IMR-90 (cell line): ENCODE measurements around the gene TRAF3. TPM values are rescaled to one million over a fixed set of nuclear protein-coding genes. Genes with fewer than 3 reads are reported as not detected.

Experiments used
- ATAC-seq: fragments of 200-7000 bp; cut with Tn5 transposase; 2 replicates; pipeline ENCODE4 v1.9.1; 2020; ENCODE audit warnings: low read depth, mild to moderate bottlenecking, moderate library complexity
- BruUV-seq: library from RNA; stranded (reverse); fragments of 400-500 nt; replicated peaks from 2 replicates; lab custom pipeline; 2021; lab: Mats Ljungman, UMichigan
- CTCF ChIA-PET: fragments of 300-600 bp; formaldehyde crosslinking; extraction: SDS; loops from one replicate; lab custom pipeline; 2021; ENCODE audit warnings: antibody characterized with exemption; lab: Yijun Ruan, JAX
- POLR2A ChIA-PET: fragments of 300-600 bp; sonication (Branson Sonifier 250); formaldehyde crosslinking; loops from one replicate; lab custom pipeline; 2022; ENCODE audit warnings: antibody characterized with exemption; ENCODE audit not compliant: unreplicated experiment; lab: Charles Lee
- DNase-seq: peaks from one replicate; pipeline ENCODE4 v3.0.0; 2013
- H2AFZ ChIP-seq: replicated peaks from 2 replicates; pipeline ENCODE3; 2013; ENCODE audit warnings: low read length, mild to moderate bottlenecking; ENCODE audit not compliant: poor library complexity
- H2AK5ac ChIP-seq: 2 replicates; pipeline ENCODE4 v1.6.1; 2013; ENCODE audit warnings: low read depth, low read length, inconsistent platforms
- H2AK9ac ChIP-seq: replicated peaks from 2 replicates; pipeline ENCODE3; 2013; ENCODE audit warnings: mild to moderate bottlenecking, low read depth, low read length, moderate library complexity; ENCODE audit not compliant: poor library complexity
- H2BK120ac ChIP-seq: 2 replicates; pipeline ENCODE4 v1.6.1; 2013; ENCODE audit warnings: low read depth, low read length, inconsistent platforms
- H2BK15ac ChIP-seq: 3 replicates; pipeline ENCODE4 v1.6.1; 2013; ENCODE audit warnings: low read depth, low read length, inconsistent platforms
- H2BK20ac ChIP-seq: 2 replicates; pipeline ENCODE4 v1.6.1; 2013; ENCODE audit warnings: low read depth, mild to moderate bottlenecking, inconsistent platforms, low read length, moderate library complexity
- H2BK5ac ChIP-seq: 2 replicates; pipeline ENCODE4 v1.6.1; 2013; ENCODE audit warnings: mild to moderate bottlenecking, low read depth, low read length, inconsistent platforms; ENCODE audit not compliant: poor library complexity, severe bottlenecking
- H3K14ac ChIP-seq: replicated peaks from 2 replicates; pipeline ENCODE4 v1.6.1; 2013; ENCODE audit warnings: low read depth, low read length, inconsistent platforms
- H3K18ac ChIP-seq: 2 replicates; pipeline ENCODE4 v1.6.1; 2013; ENCODE audit warnings: low read depth, low read length, control low read depth
- H3K23ac ChIP-seq: 2 replicates; pipeline ENCODE4 v1.6.1; 2013; ENCODE audit warnings: low read depth, low read length, inconsistent platforms
- H3K27ac ChIP-seq: 2 replicates; pipeline ENCODE4 v1.5.1; 2013; ENCODE audit warnings: mild to moderate bottlenecking, control low read depth, low read length; ENCODE audit not compliant: insufficient read depth
- H3K27me3 ChIP-seq: 2 replicates; pipeline ENCODE4 v1.6.1; 2013; ENCODE audit warnings: low read length; ENCODE audit not compliant: control insufficient read depth, insufficient read depth
- H3K36me3 ChIP-seq: 2 replicates; pipeline ENCODE4 v1.6.1; 2013; ENCODE audit warnings: low read length, mixed read lengths; ENCODE audit not compliant: control insufficient read depth, insufficient read depth
- H3K4ac ChIP-seq: 2 replicates; pipeline ENCODE4 v1.6.1; 2013; ENCODE audit warnings: low read depth, low read length, inconsistent platforms
- H3K4me1 ChIP-seq: 2 replicates; pipeline ENCODE4 v1.6.1; 2013; ENCODE audit warnings: low read length, mixed read lengths; ENCODE audit not compliant: control insufficient read depth, insufficient read depth
- H3K4me2 ChIP-seq: 2 replicates; pipeline ENCODE4 v1.6.1; 2013; ENCODE audit warnings: low read depth, mild to moderate bottlenecking, control low read depth, low read length, moderate library complexity
- H3K4me3 ChIP-seq: 2 replicates; pipeline ENCODE4 v1.5.1; 2013; ENCODE audit warnings: low read depth, mild to moderate bottlenecking, control low read depth, low read length, moderate library complexity; ENCODE audit not compliant: insufficient read depth
- H3K56ac ChIP-seq: 2 replicates; pipeline ENCODE4 v1.6.1; 2013; ENCODE audit warnings: low read length, inconsistent platforms; ENCODE audit not compliant: insufficient read depth; ENCODE audit errors: extremely low read depth
- H3K79me1 ChIP-seq, 2 experiments: 2 replicates each; pipeline ENCODE4 v1.6.1; 2013; ENCODE audit warnings: low read length in 2 of 2, inconsistent platforms in 1 of 2, low read depth in 1 of 2
- H3K9ac ChIP-seq: 2 replicates; pipeline ENCODE4 v1.6.1; 2013; ENCODE audit warnings: low read depth, low read length, control low read depth
- H3K9me1 ChIP-seq: 2 replicates; pipeline ENCODE4 v1.6.1; 2013; ENCODE audit warnings: low read length, inconsistent platforms; ENCODE audit not compliant: insufficient read depth
- H3K9me3 ChIP-seq: 2 replicates; pipeline ENCODE4 v1.6.1; 2013; ENCODE audit warnings: low read length; ENCODE audit not compliant: control insufficient read depth, insufficient read depth
- H4K20me1 ChIP-seq: 2 replicates; pipeline ENCODE4 v1.6.1; 2013; ENCODE audit warnings: low read length, inconsistent platforms; ENCODE audit not compliant: insufficient read depth
- H4K5ac ChIP-seq: 2 replicates; pipeline ENCODE4 v1.6.1; 2013; ENCODE audit warnings: mild to moderate bottlenecking, low read depth, low read length, control low read depth
- H4K8ac ChIP-seq, 2 experiments: 2 replicates each; pipeline ENCODE4 v1.6.1; 2013; ENCODE audit warnings: low read depth in 2 of 2, low read length in 2 of 2, control low read depth in 1 of 2, inconsistent platforms in 1 of 2
- H4K91ac ChIP-seq: 2 replicates; pipeline ENCODE4 v1.6.1; 2013; ENCODE audit warnings: low read depth, low read length, inconsistent platforms; ENCODE audit not compliant: insufficient read depth
- BHLHE40 ChIP-seq: fragments of 150-350 bp; IDR thresholded peaks from 2 replicates; pipeline ENCODE4 v1.6.1; 2016; ENCODE audit warnings: mild to moderate bottlenecking, low read depth, low read length
- CEBPB ChIP-seq: IDR thresholded peaks from 2 replicates; pipeline ENCODE4 v1.6.1; 2012; ENCODE audit warnings: low read depth, low read length, improper control_type of control experiment
- CHD1 ChIP-seq: IDR thresholded peaks from 2 replicates; pipeline ENCODE4 v1.6.1; 2012; ENCODE audit warnings: low read depth, low read length, improper control_type of control experiment
- CTCF ChIP-seq: conservative IDR thresholded peaks from 2 replicates; pipeline ENCODE4 v1.5.1; 2012; ENCODE audit warnings: mild to moderate bottlenecking, low read depth, low read length, improper control_type of control experiment
- ELK1 ChIP-seq: fragments of 150-350 bp; IDR thresholded peaks from 2 replicates; pipeline ENCODE4 v1.6.1; 2016; ENCODE audit warnings: low read depth, mild to moderate bottlenecking, low read length, moderate library complexity, borderline replicate concordance
- FOS ChIP-seq: fragments of 150-350 bp; IDR thresholded peaks from 2 replicates; pipeline ENCODE4 v1.6.1; 2016; ENCODE audit warnings: low read depth, low read length
- MAFK ChIP-seq: IDR thresholded peaks from 2 replicates; pipeline ENCODE4 v1.6.1; 2012; ENCODE audit warnings: low read depth, low read length, improper control_type of control experiment
- MAZ ChIP-seq: IDR thresholded peaks from 2 replicates; pipeline ENCODE4 v1.6.1; 2012; ENCODE audit warnings: low read depth, mild to moderate bottlenecking, low read length, improper control_type of control experiment, moderate library complexity, borderline replicate concordance
- MXI1 ChIP-seq: IDR thresholded peaks from 2 replicates; pipeline ENCODE4 v1.6.1; 2012; ENCODE audit warnings: low read depth, mild to moderate bottlenecking, low read length, moderate library complexity, borderline replicate concordance
- NFE2L2 ChIP-seq: fragments of 150-350 bp; IDR thresholded peaks from 2 replicates; pipeline ENCODE4 v1.6.1; 2016; ENCODE audit warnings: low read depth, mild to moderate bottlenecking, low read length
- POLR2A ChIP-seq: IDR thresholded peaks from 2 replicates; pipeline ENCODE4 v1.6.1; 2012; ENCODE audit warnings: mild to moderate bottlenecking, low read depth, low read length
- RAD21 ChIP-seq: IDR thresholded peaks from 2 replicates; pipeline ENCODE4 v1.6.1; 2012; ENCODE audit warnings: low read length, improper control_type of control experiment
- RCOR1 ChIP-seq: IDR thresholded peaks from 2 replicates; pipeline ENCODE4 v1.6.1; 2012; ENCODE audit warnings: mild to moderate bottlenecking, low read length, improper control_type of control experiment; ENCODE audit not compliant: insufficient replicate concordance
- RFX5 ChIP-seq: IDR thresholded peaks from 2 replicates; pipeline ENCODE4 v1.8.0; 2012; ENCODE audit warnings: low read depth, mild to moderate bottlenecking, low read length, moderate library complexity
- SMC3 ChIP-seq: fragments of 150-350 bp; IDR thresholded peaks from 2 replicates; pipeline ENCODE4 v1.6.1; 2016; ENCODE audit warnings: low read depth, mild to moderate bottlenecking, antibody characterized with exemption, low read length, moderate library complexity
- USF2 ChIP-seq: fragments of 150-350 bp; IDR thresholded peaks from 2 replicates; pipeline ENCODE4 v1.6.1; 2017; ENCODE audit warnings: mild to moderate bottlenecking, antibody characterized with exemption, low read length, low read depth
- WGBS, 2 experiments: methylation state at CpG; one replicate each; pipeline versions ENCODE4 v1.1.5 to v1.1.7; 2013; ENCODE audit warnings: missing lambda C conversion rate in 2 of 2; ENCODE audit not compliant: insufficient read length in 1 of 2; ENCODE audit errors: extremely low coverage in 2 of 2; 5-methylcytosine and 5-hydroxymethylcytosine counted together
- dilution Hi-C: fragments of 300-500 bp; cut with HindIII; formaldehyde crosslinking; loops from one replicate; pipeline ENCODE4 v1.14.3; 2018; ENCODE audit warnings: low sequenced_read_pairs; ENCODE audit not compliant: unreplicated experiment
- in situ Hi-C: fragments of 300-500 bp; cut with MboI; formaldehyde crosslinking; loops from 3 replicates; pipeline ENCODE4 v1.14.3; 2019; ENCODE audit warnings: low sequenced_read_pairs, inconsistent platforms, mixed read lengths
- intact Hi-C: fragments of 100-400 bp; cut with micrococcal nuclease; formaldehyde crosslinking; loops from 2 replicates; pipeline ENCODE4 v1.10.0; 2022
- polyA plus RNA-seq, 3 experiments: library from polyadenylated mRNA; depleted of rRNA; stranded (reverse); fragments of >200 nt; gene quantifications; 2 replicates each; pipeline ENCODE4 v1.2.3, GENCODE V29; 2012; ENCODE audit warnings: low replicate concordance in 1 of 3
- total RNA-seq: library from RNA; depleted of rRNA; stranded (reverse); fragments of >200 nt; gene quantifications from 2 replicates; pipeline ENCODE4 v1.2.3, GENCODE V29; 2012

TRAF3 gene
- total and polyA plus RNA-seq, 2 of the 4 experiments (the other 2 are of a cell fraction), result 21.2 to 25.3 TPM

DNA sequence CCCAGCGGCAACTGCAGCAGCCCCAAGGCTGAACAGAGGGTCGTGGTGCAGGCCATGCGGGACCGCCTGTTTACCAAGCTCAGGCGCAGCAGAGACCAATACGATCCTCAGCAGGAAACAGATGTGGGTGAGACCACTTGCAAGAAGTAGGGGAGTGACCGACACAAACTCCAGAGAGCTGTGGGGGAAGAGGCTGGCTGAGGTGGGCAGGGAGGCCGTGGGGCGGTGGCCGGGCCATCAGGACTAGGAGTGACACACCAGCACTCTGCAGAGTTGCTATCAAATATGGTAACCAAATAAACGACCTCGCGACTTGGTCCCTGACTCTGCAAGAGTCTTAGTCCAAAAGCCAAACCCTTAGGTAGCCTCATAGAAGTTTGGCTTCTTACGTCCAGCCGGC lies 175.9 kb downstream of the TRAF3 start:
- dilution Hi-C loops (no loop called here), intact Hi-C loops (no loop called here), in situ Hi-C loops (no loop called here)
- Histone ChIP-seq H3K56ac (no peak overlapping the region), H4K5ac (no peak overlapping the region), H3K27ac (no peak overlapping the region), H2BK15ac (no peak overlapping the region), H2BK20ac (no peak overlapping the region), H2BK120ac (no peak overlapping the region), H2BK5ac (no peak overlapping the region), H4K91ac (no peak overlapping the region), H3K79me1 (peaks cover 4 to 17% of the 10 kb centered on the region in 2 experiments; a peak in 2 of 4 replicates), H3K36me3 (peaks cover 78% of the 10 kb centered on the region), H3K4ac (no peak overlapping the region), H2AK5ac (no peak overlapping the region), H3K4me2 (no peak overlapping the region), H4K20me1 (peaks cover 29% of the 10 kb centered on the region), H4K8ac (no peak overlapping the region), H3K23ac (no peak overlapping the region), H2AFZ (no peak overlapping the region), H3K14ac (no peak overlapping the region), H3K9ac (no peak overlapping the region), H3K18ac (no peak overlapping the region), H3K9me3 (no peaks in the 10 kb centered on the region), H3K9me1 (peaks cover 28% of the 10 kb centered on the region), H3K4me1 (peaks cover 15% of the 10 kb centered on the region), H3K4me3 (no peak overlapping the region), H3K27me3 (no peaks in the 10 kb centered on the region), H2AK9ac (no peak overlapping the region)
- 88% methylated on average over 12 of the region's 15 CpGs; no CpG with 5 or more reads in 1 of the 2 experiments for WGBS, 2 experiments
- DNase-seq (no peak), ATAC-seq (no peak)
- no peak for TF ChIP-seq RFX5
- TF ChIP-seq CTCF, result no peak
- no peak for TF ChIP-seq POLR2A
- TF ChIP-seq FOS, result no peak
- TF ChIP-seq RCOR1, result no peak
- no peak for TF ChIP-seq CEBPB
- TF ChIP-seq RAD21, result no peak
- no peak for TF ChIP-seq CHD1
- TF ChIP-seq ELK1, result no peak
- TF ChIP-seq NFE2L2, result no peak
- no peak for TF ChIP-seq MXI1
- no peak for TF ChIP-seq MAFK
- no peak for TF ChIP-seq BHLHE40
- TF ChIP-seq MAZ, result no peak
- TF ChIP-seq USF2, result no peak
- no peak for TF ChIP-seq SMC3
- CTCF ChIA-PET, result interaction anchor here (0.6 kb wide), 1 partner anchor 17 kb away, joined by 8 read pairs; no protein-coding TSS in a partner anchor
- POLR2A ChIA-PET, result no interaction called here
- BruUV-seq, result no TSS peak
